ENCODE data around the gene CHCHD5. TPM values are rescaled to one million over a fixed set of nuclear protein-coding genes. Genes with fewer than 3 reads are reported as not detected.
"Not testable (repeated sequence)": the region's sequence is repeated elsewhere in the genome, so short reads cannot be mapped to it uniquely, and the experiment has no call there.

CHCHD5 gene
- total RNA-seq, 1 donor from 2014 or later = 31.4 TPM

DNA sequence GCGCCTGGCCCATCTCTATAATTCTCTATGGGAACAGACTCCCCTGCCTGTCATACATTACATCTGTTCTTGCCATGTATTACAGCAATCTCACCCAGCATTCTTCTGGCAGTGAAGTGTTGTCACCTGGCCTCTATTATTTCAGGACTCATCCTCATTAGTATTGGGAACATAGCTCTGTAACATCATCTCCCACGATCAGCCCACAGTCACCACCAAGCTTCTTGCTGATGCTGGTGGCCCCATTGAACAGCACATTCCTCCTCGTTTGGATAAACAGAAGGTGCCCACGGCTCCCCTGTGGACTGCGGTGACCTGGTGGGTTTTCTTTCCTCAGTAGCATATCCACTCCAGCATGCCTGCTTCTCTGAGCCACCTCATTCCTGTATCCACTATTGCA lies 21.5 kb downstream of the CHCHD5 start:
- TF ChIP-seq, protein P1, sequence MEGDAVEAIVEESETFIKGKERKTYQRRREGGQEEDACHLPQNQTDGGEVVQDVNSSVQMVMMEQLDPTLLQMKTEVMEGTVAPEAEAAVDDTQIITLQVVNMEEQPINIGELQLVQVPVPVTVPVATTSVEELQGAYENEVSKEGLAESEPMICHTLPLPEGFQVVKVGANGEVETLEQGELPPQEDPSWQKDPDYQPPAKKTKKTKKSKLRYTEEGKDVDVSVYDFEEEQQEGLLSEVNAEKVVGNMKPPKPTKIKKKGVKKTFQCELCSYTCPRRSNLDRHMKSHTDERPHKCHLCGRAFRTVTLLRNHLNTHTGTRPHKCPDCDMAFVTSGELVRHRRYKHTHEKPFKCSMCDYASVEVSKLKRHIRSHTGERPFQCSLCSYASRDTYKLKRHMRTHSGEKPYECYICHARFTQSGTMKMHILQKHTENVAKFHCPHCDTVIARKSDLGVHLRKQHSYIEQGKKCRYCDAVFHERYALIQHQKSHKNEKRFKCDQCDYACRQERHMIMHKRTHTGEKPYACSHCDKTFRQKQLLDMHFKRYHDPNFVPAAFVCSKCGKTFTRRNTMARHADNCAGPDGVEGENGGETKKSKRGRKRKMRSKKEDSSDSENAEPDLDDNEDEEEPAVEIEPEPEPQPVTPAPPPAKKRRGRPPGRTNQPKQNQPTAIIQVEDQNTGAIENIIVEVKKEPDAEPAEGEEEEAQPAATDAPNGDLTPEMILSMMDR (IDR thresholded peaks at IDR 0.05) = no peak
- Mint-ChIP-seq H3K36me3 (ENCODE audit: unreplicated experiment) (peaks cover 4% of the 10 kb centered on the region), H3K4me3 (ENCODE audit: unreplicated experiment) (no peak overlapping the region), H3K4me1 (ENCODE audit: unreplicated experiment) (peaks cover 7% of the 10 kb centered on the region), H3K27me3 (ENCODE audit: unreplicated experiment) (no peaks in the 10 kb centered on the region), H3K27ac (ENCODE audit: unreplicated experiment) (no peak overlapping the region), H3K9me3 (ENCODE audit: unreplicated experiment) (peaks cover 4% of the 10 kb centered on the region)
- DNase-seq (ENCODE audit: extremely low spot score, unreplicated experiment) = no peak

DNA sequence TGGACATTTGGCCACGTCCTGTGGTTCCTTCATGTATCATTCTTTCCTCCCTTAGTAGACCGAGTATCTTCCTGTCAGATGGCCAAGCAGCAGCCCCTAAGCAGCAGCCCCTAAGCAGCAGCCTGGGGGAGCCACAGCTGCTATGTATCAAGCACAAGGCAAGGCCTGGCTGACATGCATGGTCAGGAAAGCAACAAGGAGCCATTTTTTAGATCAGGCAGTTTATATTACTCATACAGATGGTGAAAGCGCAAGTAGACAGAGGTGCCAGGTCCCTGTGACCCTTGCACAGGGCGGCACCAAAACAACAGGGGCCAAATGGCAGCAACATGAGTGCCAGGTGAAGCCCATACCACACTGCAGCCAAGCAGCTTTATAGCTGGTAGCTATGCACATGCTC lies 22.1 kb downstream of the CHCHD5 start:
- DNase-seq (ENCODE audit: extremely low spot score, unreplicated experiment) = no peak
- peaks cover 2% of the 10 kb centered on the region for H3K4me1 Mint-ChIP-seq (ENCODE audit: unreplicated experiment)
- no peak overlapping the region for H3K4me3 Mint-ChIP-seq (ENCODE audit: unreplicated experiment)
- H3K27me3 Mint-ChIP-seq (ENCODE audit: unreplicated experiment) = peaks cover 2% of the 10 kb centered on the region
- TF ChIP-seq, protein P1 (IDR thresholded peaks at IDR 0.05) = no peak
- H3K9me3 Mint-ChIP-seq (ENCODE audit: unreplicated experiment) = peaks cover 4% of the 10 kb centered on the region
- no peak overlapping the region for H3K27ac Mint-ChIP-seq (ENCODE audit: unreplicated experiment)
- peaks cover 4% of the 10 kb centered on the region for H3K36me3 Mint-ChIP-seq (ENCODE audit: unreplicated experiment)

DNA sequence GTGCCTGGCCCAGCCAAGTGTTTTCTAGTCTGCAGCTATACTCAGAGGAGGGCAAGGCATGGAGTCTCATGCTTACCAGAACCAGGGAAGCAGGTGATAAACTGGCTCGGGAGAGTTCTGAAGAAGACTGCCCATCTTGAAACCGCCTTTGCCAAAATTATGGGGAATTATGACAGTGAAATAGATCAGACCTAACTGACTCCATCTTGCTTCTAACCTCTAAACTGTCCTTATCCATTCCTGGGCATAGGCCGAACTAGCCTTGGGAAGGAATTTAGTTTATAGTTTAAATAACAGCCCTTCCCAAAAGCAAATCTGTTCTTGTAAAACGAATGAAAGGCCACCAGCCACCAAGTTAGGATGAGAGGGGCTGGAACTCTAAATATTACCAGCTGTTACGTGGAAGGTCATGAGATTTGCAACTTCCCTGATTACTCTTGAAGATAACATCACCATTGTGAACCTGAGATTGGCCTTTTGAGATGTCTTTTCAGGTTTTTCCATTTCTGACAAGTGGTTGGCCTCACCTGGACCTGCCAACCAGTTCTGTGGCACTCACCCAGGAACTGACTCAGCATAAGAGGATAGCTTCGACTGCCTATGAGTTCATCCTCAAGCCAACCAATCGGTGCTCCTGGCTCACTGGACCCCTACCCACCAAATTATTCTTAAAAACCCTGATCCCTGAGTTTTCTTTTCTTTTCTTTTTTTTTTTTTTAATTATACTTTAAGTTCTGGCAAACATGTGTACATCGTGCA lies 23.4 kb downstream of the CHCHD5 start:
- H3K36me3 Mint-ChIP-seq (ENCODE audit: unreplicated experiment) = peaks cover 5% of the 10 kb centered on the region
- no peak for DNase-seq (ENCODE audit: extremely low spot score, unreplicated experiment)
- H3K9me3 Mint-ChIP-seq (ENCODE audit: unreplicated experiment) = peaks cover 4% of the 10 kb centered on the region
- H3K4me1 Mint-ChIP-seq (ENCODE audit: unreplicated experiment) = no peaks in the 10 kb centered on the region
- no peak overlapping the region for H3K27ac Mint-ChIP-seq (ENCODE audit: unreplicated experiment)
- H3K4me3 Mint-ChIP-seq (ENCODE audit: unreplicated experiment) = no peak overlapping the region
- peaks cover 7% of the 10 kb centered on the region for H3K27me3 Mint-ChIP-seq (ENCODE audit: unreplicated experiment)
- TF ChIP-seq, protein P1 (IDR thresholded peaks at IDR 0.05) = no peak

DNA sequence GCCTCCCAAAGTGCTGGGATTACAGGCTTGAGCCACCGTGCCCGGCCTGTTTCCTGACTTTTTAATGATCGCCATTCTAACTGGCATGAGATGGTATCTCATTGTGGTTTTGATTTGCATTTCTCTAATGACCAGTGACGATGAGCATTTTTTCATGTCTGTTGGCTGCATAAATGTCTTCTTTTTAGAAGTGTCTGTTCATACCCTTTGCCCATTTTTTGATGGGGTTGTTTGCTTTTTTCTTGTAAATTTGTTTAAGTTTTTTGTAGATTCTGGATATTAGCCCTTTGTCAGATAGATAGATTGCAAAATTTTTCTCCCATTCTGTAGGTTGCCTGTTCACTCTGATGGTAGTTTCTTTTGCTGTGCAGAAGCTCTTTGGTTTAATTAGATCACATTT lies 24.9 kb downstream of the CHCHD5 start:
- H3K36me3 Mint-ChIP-seq (ENCODE audit: unreplicated experiment); H3K9me3 Mint-ChIP-seq (ENCODE audit: unreplicated experiment); H3K27me3 Mint-ChIP-seq (ENCODE audit: unreplicated experiment); H3K4me1 Mint-ChIP-seq (ENCODE audit: unreplicated experiment); H3K27ac Mint-ChIP-seq (ENCODE audit: unreplicated experiment); H3K4me3 Mint-ChIP-seq (ENCODE audit: unreplicated experiment); DNase-seq (ENCODE audit: extremely low spot score, unreplicated experiment): not testable (repeated sequence)

DNA sequence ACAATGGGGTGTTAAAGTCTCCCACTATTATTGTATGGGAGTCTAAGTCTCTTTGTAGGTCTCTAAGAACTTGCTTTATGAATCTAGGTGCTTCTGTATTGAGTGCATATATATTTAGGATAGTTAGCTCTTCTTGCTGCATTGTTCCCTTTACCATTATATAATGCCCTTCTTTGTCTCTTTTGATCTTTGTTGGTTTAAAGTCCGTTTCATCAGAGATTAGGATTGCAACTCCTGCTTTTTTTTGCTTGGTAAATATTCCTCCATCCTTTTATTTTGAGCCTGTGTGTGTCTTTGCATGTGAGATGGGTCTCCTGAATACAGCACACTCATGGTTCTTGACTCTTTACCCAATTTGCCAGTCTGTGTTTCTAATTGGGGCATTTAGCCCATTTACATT lies 27.9 kb downstream of the CHCHD5 start:
- H3K27ac Mint-ChIP-seq (ENCODE audit: unreplicated experiment); H3K27me3 Mint-ChIP-seq (ENCODE audit: unreplicated experiment); DNase-seq (ENCODE audit: extremely low spot score, unreplicated experiment); H3K36me3 Mint-ChIP-seq (ENCODE audit: unreplicated experiment); H3K4me1 Mint-ChIP-seq (ENCODE audit: unreplicated experiment); H3K9me3 Mint-ChIP-seq (ENCODE audit: unreplicated experiment); H3K4me3 Mint-ChIP-seq (ENCODE audit: unreplicated experiment): not testable (repeated sequence)

DNA sequence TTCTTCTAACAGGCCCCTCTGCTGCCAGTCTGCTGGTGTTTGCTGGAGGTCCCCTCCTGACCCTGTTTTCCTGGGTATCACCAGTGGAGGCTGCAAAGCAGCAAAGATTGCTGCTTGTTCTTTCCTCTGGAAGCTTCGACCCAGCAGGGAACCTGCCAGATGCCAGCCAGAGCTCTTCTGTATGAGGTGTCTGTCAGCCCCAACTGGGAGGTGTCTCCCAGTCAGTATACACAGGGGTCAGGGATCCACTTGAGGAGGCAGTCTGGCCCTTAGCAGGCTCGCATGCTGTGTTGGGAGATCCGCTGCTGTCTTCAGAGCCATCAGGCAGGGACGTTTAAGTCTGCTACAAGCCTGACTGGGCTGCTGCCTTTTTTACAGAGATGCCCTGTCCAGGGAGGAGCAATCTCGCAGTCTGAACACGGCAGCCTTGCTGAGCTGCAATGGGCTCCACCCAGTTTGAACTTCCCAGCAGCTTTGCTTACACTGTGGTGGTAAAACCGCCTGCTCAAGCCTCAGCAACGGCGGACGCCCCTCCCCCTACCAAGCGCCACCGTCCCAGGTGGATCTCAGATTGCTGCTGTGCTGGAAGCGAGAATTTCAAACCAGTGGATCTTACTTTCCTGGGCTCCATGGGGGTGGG lies 29.9 kb downstream of the CHCHD5 start:
- Mint-ChIP-seq H3K4me1 (ENCODE audit: unreplicated experiment) (peaks cover 9% of the 10 kb centered on the region), H3K27me3 (ENCODE audit: unreplicated experiment) (peaks cover 7% of the 10 kb centered on the region), H3K4me3 (ENCODE audit: unreplicated experiment) (no peak overlapping the region), H3K9me3 (ENCODE audit: unreplicated experiment) (peaks cover 4% of the 10 kb centered on the region), H3K27ac (ENCODE audit: unreplicated experiment) (peak overlapping the region; percentile 52), H3K36me3 (ENCODE audit: unreplicated experiment) (peaks cover 6% of the 10 kb centered on the region)
- no peak for DNase-seq (ENCODE audit: extremely low spot score, unreplicated experiment)
- TF ChIP-seq, protein P1 (IDR thresholded peaks at IDR 0.05) = no peak
